ENCODE results near the gene ZNF534. TPM values are rescaled to one million over a fixed set of nuclear protein-coding genes. Genes with fewer than 3 reads are reported as not detected.

ZNF534 gene
- total RNA-seq, 2 donors from 2014 or later, result 0.22 to 0.29 TPM

Other genes starting within 250 kb of the ZNF534 start
- gene PPP2R1A, start 239.1 kb upstream of the ZNF534 start, total RNA-seq, result 100 to 1,000 TPM; 173 to 180 TPM
- 10 to 100 TPM; 31.1 to 36.0 TPM for gene ZNF766, start 159.6 kb upstream of the ZNF534 start, total RNA-seq
- 1 to 10 TPM; 6.3 to 8.3 TPM for gene ZNF480, start 132.0 kb upstream of the ZNF534 start, total RNA-seq
- gene ZNF610, start 92.9 kb upstream of the ZNF534 start, total RNA-seq, result under 1 TPM; 0.16 to 0.30 TPM
- 10 to 100 TPM; 11.0 to 16.8 TPM for gene ZNF880, start 59.2 kb upstream of the ZNF534 start, total RNA-seq
- gene ZNF528, start 31.3 kb upstream of the ZNF534 start, total RNA-seq, result 10 to 100 TPM in 1 of 2 donors, 1 to 10 TPM in 1; 8.1 to 12.9 TPM
- under 1 TPM; 0.26 to 0.75 TPM for gene ZNF578, start 24.4 kb downstream of the ZNF534 start, total RNA-seq
- 10 to 100 TPM; 17.3 to 20.1 TPM for gene ZNF808, start 98.5 kb downstream of the ZNF534 start, total RNA-seq
- 10 to 100 TPM; 14.9 to 19.0 TPM for gene ZNF701, start 141.1 kb downstream of the ZNF534 start, total RNA-seq
- 10 to 100 TPM; 56.1 to 61.1 TPM for gene ZNF83, start 209.2 kb downstream of the ZNF534 start, total RNA-seq